Measurements from ENCODE around the gene HNRNPM. TPM values are rescaled to one million over a fixed set of nuclear protein-coding genes. Genes with fewer than 3 reads are reported as not detected.

The HNRNPM gene
- total RNA-seq, 1 donor from 2014 or later, result 131 TPM

DNA sequence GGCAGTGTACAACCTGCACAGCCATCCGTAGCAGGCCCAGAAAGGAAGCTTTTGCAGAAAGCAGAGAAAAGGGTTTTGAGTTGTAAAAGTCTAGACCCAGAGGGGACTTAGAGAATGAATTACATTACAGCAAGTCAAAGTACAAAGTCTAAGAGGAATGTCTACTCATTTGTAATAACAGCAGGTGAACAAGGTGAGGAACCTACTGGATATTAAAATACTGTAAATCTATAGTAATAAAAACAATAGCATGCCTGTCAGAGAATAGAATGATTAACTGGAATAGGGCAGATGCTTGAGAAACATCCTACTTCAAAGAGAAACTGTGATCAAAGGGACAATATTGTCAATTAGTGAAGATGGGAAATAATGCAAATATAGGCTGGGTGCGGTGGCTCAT lies 87.5 kb downstream of the HNRNPM start:
- Histone ChIP-seq H3K27me3 (no peaks in the 10 kb centered on the region), H3K27ac (no peak overlapping the region), H3K36me3 (peaks cover 27% of the 10 kb centered on the region), H3K4me3 (no peak overlapping the region), H3K4me1 (no peaks in the 10 kb centered on the region), H3K9me3 (no peaks in the 10 kb centered on the region)
- intact Hi-C loops (cut with DNase I), result no loop called here
- ATAC-seq, result no peak
- no peak for DNase-seq
- TF ChIP-seq, protein P1, sequence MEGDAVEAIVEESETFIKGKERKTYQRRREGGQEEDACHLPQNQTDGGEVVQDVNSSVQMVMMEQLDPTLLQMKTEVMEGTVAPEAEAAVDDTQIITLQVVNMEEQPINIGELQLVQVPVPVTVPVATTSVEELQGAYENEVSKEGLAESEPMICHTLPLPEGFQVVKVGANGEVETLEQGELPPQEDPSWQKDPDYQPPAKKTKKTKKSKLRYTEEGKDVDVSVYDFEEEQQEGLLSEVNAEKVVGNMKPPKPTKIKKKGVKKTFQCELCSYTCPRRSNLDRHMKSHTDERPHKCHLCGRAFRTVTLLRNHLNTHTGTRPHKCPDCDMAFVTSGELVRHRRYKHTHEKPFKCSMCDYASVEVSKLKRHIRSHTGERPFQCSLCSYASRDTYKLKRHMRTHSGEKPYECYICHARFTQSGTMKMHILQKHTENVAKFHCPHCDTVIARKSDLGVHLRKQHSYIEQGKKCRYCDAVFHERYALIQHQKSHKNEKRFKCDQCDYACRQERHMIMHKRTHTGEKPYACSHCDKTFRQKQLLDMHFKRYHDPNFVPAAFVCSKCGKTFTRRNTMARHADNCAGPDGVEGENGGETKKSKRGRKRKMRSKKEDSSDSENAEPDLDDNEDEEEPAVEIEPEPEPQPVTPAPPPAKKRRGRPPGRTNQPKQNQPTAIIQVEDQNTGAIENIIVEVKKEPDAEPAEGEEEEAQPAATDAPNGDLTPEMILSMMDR (IDR thresholded peaks at IDR 0.05), result no peak

DNA sequence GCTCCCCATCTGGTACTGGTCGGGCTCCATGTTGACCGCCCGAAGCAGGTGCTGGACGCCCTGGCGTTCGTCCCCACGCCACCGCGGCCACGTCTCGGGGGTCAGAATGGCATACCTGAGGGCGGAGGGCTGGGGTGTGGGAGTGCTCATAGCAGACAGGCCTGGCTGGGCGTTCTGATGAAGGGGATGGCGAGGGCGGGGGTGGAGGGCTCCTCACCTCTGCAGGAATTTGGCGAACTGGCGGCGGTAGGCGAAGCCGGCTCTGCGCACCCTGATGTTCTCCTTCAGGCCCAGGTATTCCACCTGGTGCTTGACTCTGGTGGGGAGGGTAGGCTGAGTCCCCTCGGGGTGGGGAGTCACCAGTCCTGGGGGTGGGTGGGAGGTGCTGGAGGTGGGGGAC lies 91.5 kb downstream of the HNRNPM start:
- Histone ChIP-seq H3K27ac (no peak overlapping the region), H3K9me3 (no peaks in the 10 kb centered on the region), H3K36me3 (peaks cover 5% of the 10 kb centered on the region), H3K27me3 (no peaks in the 10 kb centered on the region), H3K4me1 (no peaks in the 10 kb centered on the region), H3K4me3 (no peak overlapping the region)
- TF ChIP-seq, protein P1 (IDR thresholded peaks at IDR 0.05), result no peak
- peak; percentile 7 for ATAC-seq
- intact Hi-C loops (cut with DNase I), result no loop called here
- no peak for DNase-seq

DNA sequence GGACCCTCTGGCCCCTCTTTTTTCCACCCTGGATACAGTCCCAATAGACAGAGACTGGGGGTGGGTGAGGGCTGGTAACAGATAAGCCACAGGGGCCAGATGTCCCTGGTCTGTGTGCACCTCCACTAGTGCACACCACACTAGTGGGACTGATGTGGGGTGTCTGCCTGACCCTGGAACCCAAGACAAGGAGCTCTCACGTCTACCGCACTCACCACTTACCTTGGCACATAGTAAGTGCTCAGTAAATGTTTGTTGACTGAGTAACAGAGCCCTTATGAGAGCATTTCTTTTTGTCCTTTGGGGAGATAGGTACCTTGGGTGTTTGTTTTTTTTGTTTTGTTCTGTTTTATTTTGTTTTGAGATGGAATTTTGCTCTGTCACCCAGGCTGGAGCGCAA lies 92.3 kb downstream of the HNRNPM start:
- TF ChIP-seq, protein P1 (IDR thresholded peaks at IDR 0.05), result no peak
- H3K4me3 ChIP-seq, result no peak overlapping the region
- DNase-seq (no peak), ATAC-seq (peak; percentile 6)
- H3K36me3 ChIP-seq, result peaks cover 5% of the 10 kb centered on the region
- no peak overlapping the region for H3K27ac ChIP-seq
- no peaks in the 10 kb centered on the region for H3K9me3 ChIP-seq
- H3K27me3 ChIP-seq, result no peaks in the 10 kb centered on the region
- H3K4me1 ChIP-seq, result no peaks in the 10 kb centered on the region
- intact Hi-C loops (cut with DNase I), result no loop called here

Other genes starting within 250 kb of the HNRNPM start
- 65.4 TPM for gene CERS4, start 235.6 kb upstream of the HNRNPM start, total RNA-seq
- 49.4 TPM for gene CD320, start 136.6 kb upstream of the HNRNPM start, total RNA-seq
- 35.7 TPM for gene NDUFA7, start 123.6 kb upstream of the HNRNPM start, total RNA-seq
- gene RPS28, start 123.5 kb upstream of the HNRNPM start, total RNA-seq, result 1,645 TPM
- gene KANK3, start 101.7 kb upstream of the HNRNPM start, total RNA-seq, result 54.0 TPM
- gene ANGPTL4, start 80.8 kb upstream of the HNRNPM start, total RNA-seq, result 6.3 TPM
- gene RAB11B, start 54.6 kb upstream of the HNRNPM start, total RNA-seq, result 114 TPM
- gene MARCHF2, start 31.7 kb upstream of the HNRNPM start, total RNA-seq, result 58.7 TPM
- 31.3 TPM for gene PRAM1, start 57.7 kb downstream of the HNRNPM start, total RNA-seq
- 23.4 TPM for gene ZNF414, start 69.2 kb downstream of the HNRNPM start, total RNA-seq
- 106 TPM for gene MYO1F, start 132.5 kb downstream of the HNRNPM start, total RNA-seq
- 29.4 TPM for gene ADAMTS10, start 165.7 kb downstream of the HNRNPM start, total RNA-seq
- not detected for gene NFILZ, start 185.7 kb downstream of the HNRNPM start, total RNA-seq